PC-3 (cell line): ENCODE results near the gene SPRYD4.

ENCODE experiments used
- CTCF ChIP-seq: fragments of 300-600 bp; sonication (generic); conservative IDR thresholded peaks from 2 replicates; pipeline ENCODE4 v1.5.1; 2017; ENCODE audit warnings: antibody characterized with exemption, low read depth, mild to moderate bottlenecking, low read length
- EZH2 ChIP-seq: fragments of 300-600 bp; sonication (generic); IDR thresholded peaks from one replicate; pipeline ENCODE4 v1.6.1; 2017; ENCODE audit warnings: antibody characterized with exemption, mild to moderate bottlenecking, low read length; ENCODE audit not compliant: unreplicated experiment

DNA sequence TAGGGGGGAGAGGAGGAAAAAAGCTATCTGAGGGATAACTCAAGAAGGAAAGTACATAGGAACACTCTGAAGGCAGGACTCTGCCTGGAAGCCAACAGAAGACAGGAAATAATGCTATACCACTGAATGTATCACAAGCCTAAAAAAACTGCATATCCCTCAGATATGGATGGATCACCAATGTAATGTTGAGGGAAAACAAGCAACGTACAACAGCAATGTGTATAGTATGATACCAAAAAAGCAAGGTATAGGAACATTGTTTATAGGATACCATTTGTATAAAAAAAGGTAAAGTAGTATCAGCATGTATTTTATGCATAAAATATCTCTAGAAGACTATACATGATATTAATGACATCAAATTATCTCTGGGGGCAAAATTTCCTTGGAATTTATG, 16.2 kb downstream of the SPRYD4 start:
- TF ChIP-seq EZH2: no peak
- TF ChIP-seq CTCF: no peak
